Mucosa of descending colon (tissue), 3 donors: ENCODE measurements around the gene CENPO. TPM values are rescaled to one million over a fixed set of nuclear protein-coding genes. Genes with fewer than 3 reads are reported as not detected.
"Not testable (repeated sequence)": the region's sequence is repeated elsewhere in the genome, so short reads cannot be mapped to it uniquely, and the experiment has no call there.

ENCODE experiments used
- ATAC-seq: fragments of 200-7000 bp; cut with Tn5 transposase; one replicate; pipeline ENCODE4 v1.9.1; 2020; ENCODE audit warnings: mild to moderate bottlenecking, moderate library complexity
- DNase-seq, 3 donors: peaks; one replicate each; pipeline ENCODE4 v3.0.0-alpha.2; 2020
- H3K36me3 ChIP-seq: fragments of 200-600 bp; one replicate; pipeline ENCODE4 v1.8.0; 2021; ENCODE audit warnings: low read depth, mild to moderate bottlenecking
- H3K4me1 ChIP-seq: fragments of 200-600 bp; one replicate; pipeline ENCODE4 v1.8.0; 2021; ENCODE audit warnings: low read depth, mild to moderate bottlenecking
- H3K4me3 ChIP-seq: fragments of 200-600 bp; one replicate; pipeline ENCODE4 v1.8.0; 2021; ENCODE audit warnings: mild to moderate bottlenecking
- H3K9me3 ChIP-seq: fragments of 200-600 bp; one replicate; pipeline ENCODE4 v1.8.0; 2021; ENCODE audit warnings: mild to moderate bottlenecking
- intact Hi-C, 2 donors: fragments of 100-400 bp; cut with DNase I in 1 of 2; cut with micrococcal nuclease in 1 of 2; formaldehyde crosslinking; loops; one replicate each; pipeline versions ENCODE4 v1.11.0 to v1.11.1; 2022; cut with DNase I, micrococcal nuclease
- total RNA-seq, 3 donors: library from RNA; stranded (reverse); fragmentation: NEBNext Ultra II Directional in 2 of 3; extraction: Animal tissue kit (Norgen Biotek cat#: 25700) in 2 of 3; gene quantifications; one replicate each; pipeline versions ENCODE4 v1.2.1 to v1.2.4, GENCODE V29; 2021 to 2023
- TF ChIP-seq, protein P1 (sequence below): fragments of 200-600 bp; IDR thresholded peaks from one replicate; pipeline ENCODE4 v1.8.0; 2022; ENCODE audit warnings: antibody characterized with exemption, mild to moderate bottlenecking
- donor health status: DM: no; HTN: no; CAD: no; lungs with moderate emphysema.
- donor health status: DM: no; HTN: no; CAD: no.
- donor health status: DM: no; HTN: yes; CAD: no.

Gene CENPO
- total RNA-seq, 3 donors from 2014 or later = 6.0 to 15.7 (median 13.4) TPM

DNA sequence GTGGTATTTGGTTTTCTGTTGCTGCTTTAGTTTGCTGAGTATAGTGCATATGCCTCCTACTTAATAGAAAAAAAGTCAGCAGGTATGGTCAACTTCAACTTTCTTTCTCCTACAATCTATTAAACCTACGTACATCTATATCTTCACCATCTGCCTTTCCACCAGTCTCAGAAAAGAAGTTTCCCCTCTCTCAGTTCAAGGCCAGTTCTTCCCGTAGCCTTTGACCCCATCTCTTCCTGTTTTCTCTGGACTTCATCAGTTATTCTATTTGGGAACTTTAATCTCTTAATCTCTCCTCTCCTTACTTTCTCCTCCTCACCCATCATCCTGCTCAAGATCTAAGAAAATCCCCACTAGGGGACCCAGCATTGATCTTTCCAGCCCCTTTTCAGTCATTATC is 5.7 kb upstream of the CENPO start:
- DNase-seq (no peak), ATAC-seq (no peak)
- intact Hi-C loops = no loop called here
- TF ChIP-seq, protein P1, sequence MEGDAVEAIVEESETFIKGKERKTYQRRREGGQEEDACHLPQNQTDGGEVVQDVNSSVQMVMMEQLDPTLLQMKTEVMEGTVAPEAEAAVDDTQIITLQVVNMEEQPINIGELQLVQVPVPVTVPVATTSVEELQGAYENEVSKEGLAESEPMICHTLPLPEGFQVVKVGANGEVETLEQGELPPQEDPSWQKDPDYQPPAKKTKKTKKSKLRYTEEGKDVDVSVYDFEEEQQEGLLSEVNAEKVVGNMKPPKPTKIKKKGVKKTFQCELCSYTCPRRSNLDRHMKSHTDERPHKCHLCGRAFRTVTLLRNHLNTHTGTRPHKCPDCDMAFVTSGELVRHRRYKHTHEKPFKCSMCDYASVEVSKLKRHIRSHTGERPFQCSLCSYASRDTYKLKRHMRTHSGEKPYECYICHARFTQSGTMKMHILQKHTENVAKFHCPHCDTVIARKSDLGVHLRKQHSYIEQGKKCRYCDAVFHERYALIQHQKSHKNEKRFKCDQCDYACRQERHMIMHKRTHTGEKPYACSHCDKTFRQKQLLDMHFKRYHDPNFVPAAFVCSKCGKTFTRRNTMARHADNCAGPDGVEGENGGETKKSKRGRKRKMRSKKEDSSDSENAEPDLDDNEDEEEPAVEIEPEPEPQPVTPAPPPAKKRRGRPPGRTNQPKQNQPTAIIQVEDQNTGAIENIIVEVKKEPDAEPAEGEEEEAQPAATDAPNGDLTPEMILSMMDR = no peak
- no peaks in the 10 kb centered on the region for H3K9me3 ChIP-seq
- H3K36me3 ChIP-seq = no peaks in the 10 kb centered on the region
- H3K4me1 ChIP-seq = peaks cover 4% of the 10 kb centered on the region
- no peak overlapping the region for H3K4me3 ChIP-seq

GRCh38 chr2:24788816-24789215 is 4.4 kb upstream of the CENPO start:
- Histone ChIP-seq H3K36me3 (no peaks in the 10 kb centered on the region), H3K4me1 (peaks cover 5% of the 10 kb centered on the region), H3K4me3 (no peak overlapping the region), H3K9me3 (no peaks in the 10 kb centered on the region)
- no peak for ATAC-seq
- TF ChIP-seq, protein P1 = no peak
- intact Hi-C loops = no loop called here
- DNase-seq = no peak

- DNase-seq (no peak), ATAC-seq (no peak)
- Histone ChIP-seq H3K36me3 (no peaks in the 10 kb centered on the region), H3K9me3 (no peaks in the 10 kb centered on the region), H3K4me1 (peaks cover 7% of the 10 kb centered on the region), H3K4me3 (no peak overlapping the region)
- TF ChIP-seq, protein P1 = no peak
- intact Hi-C loops = no loop called here
These were observed 1.8 kb upstream of the CENPO start for GRCh38 chr2:24791452-24791851.

GRCh38 chr2:24792542-24792873 is 717 bp upstream of the CENPO start:
- H3K4me1 ChIP-seq = peaks cover 7% of the 10 kb centered on the region
- TF ChIP-seq, protein P1 = no peak
- H3K4me3 ChIP-seq = peak overlapping the region; percentile 48
- intact Hi-C loops = no loop called here
- DNase-seq (no peak), ATAC-seq (no peak)
- H3K36me3 ChIP-seq = no peaks in the 10 kb centered on the region
- H3K9me3 ChIP-seq = no peaks in the 10 kb centered on the region

DNA sequence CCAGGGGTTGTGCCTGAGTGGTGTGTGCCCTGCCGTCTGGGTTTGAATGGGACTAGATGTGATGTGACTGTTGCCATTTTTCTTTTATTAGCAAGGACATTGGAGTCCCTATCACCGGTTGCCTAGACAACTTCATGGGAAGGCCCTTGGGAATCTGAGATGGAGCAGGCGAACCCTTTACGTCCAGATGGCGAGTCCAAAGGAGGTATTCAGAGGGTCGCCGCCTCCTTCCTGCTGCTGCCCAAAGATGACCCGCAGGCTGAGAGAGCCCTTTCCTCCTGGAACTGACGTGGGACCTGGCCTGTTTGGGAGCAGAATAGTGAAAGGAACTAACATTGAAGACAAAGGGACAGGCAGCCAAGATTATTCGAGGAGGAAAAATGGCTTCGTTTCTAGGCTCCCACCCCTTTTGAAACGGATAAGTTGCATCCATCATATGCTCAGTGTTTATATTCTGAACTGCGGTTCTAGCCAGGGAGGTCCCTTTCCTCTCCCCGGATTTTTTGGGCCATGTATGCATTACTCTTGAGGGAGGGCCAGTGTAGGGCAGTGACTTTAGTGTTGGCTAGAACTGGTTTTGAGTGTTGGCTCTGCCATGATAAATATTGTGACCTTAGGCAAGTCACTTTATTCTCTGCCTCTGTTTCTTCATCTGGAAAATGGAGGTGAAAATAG is 673 bp downstream of the CENPO start:
- DNase-seq (peak in 1 of 3 donors; percentile 16), ATAC-seq (no peak)
- TF ChIP-seq, protein P1 = no peak
- Histone ChIP-seq H3K4me3 (peak overlapping the region; percentile 48), H3K36me3 (no peaks in the 10 kb centered on the region), H3K4me1 (peaks cover 7% of the 10 kb centered on the region), H3K9me3 (no peaks in the 10 kb centered on the region)
- intact Hi-C loops = no loop called here

GRCh38 chr2:24797644-24798043 is 4.4 kb downstream of the CENPO start:
- TF ChIP-seq, protein P1 = no peak
- H3K4me1 ChIP-seq = peaks cover 4% of the 10 kb centered on the region
- H3K9me3 ChIP-seq = no peaks in the 10 kb centered on the region
- no peak for DNase-seq
- intact Hi-C loops = no loop called here
- no peaks in the 10 kb centered on the region for H3K36me3 ChIP-seq
- no peak for ATAC-seq
- no peak overlapping the region for H3K4me3 ChIP-seq

DNA sequence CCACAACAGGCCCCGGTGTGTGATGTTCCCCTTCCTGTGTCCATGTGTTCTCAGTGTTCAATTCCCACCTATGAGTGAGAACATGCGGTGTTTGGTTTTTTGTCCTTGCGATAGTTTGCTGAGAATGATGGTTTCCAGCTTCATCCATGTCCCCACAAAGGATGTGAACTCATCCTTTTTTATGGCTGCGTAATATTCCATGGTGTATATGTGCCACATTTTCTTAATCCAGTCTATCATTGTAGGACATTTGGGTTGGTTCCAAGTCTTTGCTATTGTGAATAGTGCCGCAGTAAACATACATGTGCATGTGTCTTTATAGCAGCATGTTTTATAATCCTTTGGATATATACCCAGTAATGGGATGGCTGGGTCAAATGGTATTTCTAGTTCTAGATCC is 7.3 kb downstream of the CENPO start:
- H3K36me3 ChIP-seq, ATAC-seq, H3K4me3 ChIP-seq, H3K9me3 ChIP-seq, DNase-seq, H3K4me1 ChIP-seq, intact Hi-C loops: not testable (repeated sequence)

GRCh38 chr2:24805811-24806660 is 12.8 kb downstream of the CENPO start:
- H3K9me3 ChIP-seq, H3K4me3 ChIP-seq, H3K36me3 ChIP-seq, H3K4me1 ChIP-seq, ATAC-seq, intact Hi-C loops: not testable (repeated sequence)
- DNase-seq = peak; percentile 67 to 80 (median 67)
